ENCODE data around the gene SMG6. TPM values are rescaled to one million over a fixed set of nuclear protein-coding genes. Genes with fewer than 3 reads are reported as not detected.
A peak's percentile ranks its signal among the peaks of the same experiment; 100 is the strongest.

The SMG6 gene
- total RNA-seq, 4 donors from 2014 or later, result 13.3 to 74.9 (median 41.6) TPM

DNA sequence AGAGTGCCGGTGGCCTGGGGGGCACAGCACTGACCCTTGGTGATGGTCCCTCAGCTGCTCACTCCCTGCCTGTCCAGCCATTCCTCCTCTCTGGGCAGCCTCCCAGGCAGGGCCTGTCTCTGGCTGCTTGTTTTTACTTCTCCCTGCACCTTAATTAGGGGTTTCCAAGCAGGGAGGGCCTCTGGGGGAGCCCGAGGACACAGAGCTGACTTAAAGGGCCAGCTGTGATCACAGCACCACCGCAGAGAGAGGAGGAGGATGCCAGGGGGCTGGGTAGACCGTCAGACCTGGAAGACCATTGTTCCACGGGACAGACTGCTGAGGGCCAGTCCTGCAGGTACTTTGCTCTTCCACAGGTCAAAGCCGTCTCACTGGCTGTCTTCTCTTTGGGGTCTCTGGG is 274.8 kb downstream of the SMG6 start:
- intact Hi-C loops (cut with DNase I; ENCODE audit: low total_unique reads), result no loop called here
- Histone ChIP-seq H3K4me3 (no peak overlapping the region), H3K4me1 (peaks cover 0 to 29% of the 10 kb centered on the region in 2 donors), H3K9me3 (no peaks in the 10 kb centered on the region), H3K27ac (no peak overlapping the region), H3K27me3 (no peaks in the 10 kb centered on the region), H3K36me3 (no peaks in the 10 kb centered on the region)
- DNase-seq, result no peak
- TF ChIP-seq, protein P1, sequence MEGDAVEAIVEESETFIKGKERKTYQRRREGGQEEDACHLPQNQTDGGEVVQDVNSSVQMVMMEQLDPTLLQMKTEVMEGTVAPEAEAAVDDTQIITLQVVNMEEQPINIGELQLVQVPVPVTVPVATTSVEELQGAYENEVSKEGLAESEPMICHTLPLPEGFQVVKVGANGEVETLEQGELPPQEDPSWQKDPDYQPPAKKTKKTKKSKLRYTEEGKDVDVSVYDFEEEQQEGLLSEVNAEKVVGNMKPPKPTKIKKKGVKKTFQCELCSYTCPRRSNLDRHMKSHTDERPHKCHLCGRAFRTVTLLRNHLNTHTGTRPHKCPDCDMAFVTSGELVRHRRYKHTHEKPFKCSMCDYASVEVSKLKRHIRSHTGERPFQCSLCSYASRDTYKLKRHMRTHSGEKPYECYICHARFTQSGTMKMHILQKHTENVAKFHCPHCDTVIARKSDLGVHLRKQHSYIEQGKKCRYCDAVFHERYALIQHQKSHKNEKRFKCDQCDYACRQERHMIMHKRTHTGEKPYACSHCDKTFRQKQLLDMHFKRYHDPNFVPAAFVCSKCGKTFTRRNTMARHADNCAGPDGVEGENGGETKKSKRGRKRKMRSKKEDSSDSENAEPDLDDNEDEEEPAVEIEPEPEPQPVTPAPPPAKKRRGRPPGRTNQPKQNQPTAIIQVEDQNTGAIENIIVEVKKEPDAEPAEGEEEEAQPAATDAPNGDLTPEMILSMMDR (IDR thresholded peaks at IDR 0.05), result no peak
- no peak for TF ChIP-seq POLR2A (IDR thresholded peaks at IDR 0.05)

DNA sequence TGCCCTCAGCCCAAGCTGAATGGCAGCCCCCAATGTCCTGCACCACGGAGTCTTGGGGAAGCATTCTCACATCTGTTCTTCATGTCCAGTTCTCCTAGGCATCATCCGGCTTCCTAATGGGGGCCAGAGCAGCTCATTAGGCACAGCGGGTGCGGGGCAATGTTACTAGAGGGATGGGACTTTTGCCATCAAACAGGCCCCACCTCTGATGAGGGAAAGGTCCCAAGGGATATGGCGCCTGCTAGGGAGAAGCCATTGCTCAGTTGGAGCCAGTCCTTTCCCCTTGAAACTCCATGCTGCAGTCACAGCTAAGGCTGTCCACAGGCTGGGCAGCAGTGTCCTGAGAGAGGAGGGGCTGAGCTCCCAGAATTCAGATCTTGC is 275.4 kb downstream of the SMG6 start:
- H3K27ac ChIP-seq, result no peak overlapping the region
- H3K4me1 ChIP-seq, result peaks cover 0 to 31% of the 10 kb centered on the region in 2 donors
- H3K9me3 ChIP-seq, result no peaks in the 10 kb centered on the region
- intact Hi-C loops (cut with DNase I; ENCODE audit: low total_unique reads), result no loop called here
- no peak overlapping the region for H3K4me3 ChIP-seq
- no peaks in the 10 kb centered on the region for H3K27me3 ChIP-seq
- DNase-seq, result no peak
- TF ChIP-seq POLR2A (IDR thresholded peaks at IDR 0.05), result no peak
- TF ChIP-seq, protein P1 (IDR thresholded peaks at IDR 0.05), result no peak
- no peaks in the 10 kb centered on the region for H3K36me3 ChIP-seq

DNA sequence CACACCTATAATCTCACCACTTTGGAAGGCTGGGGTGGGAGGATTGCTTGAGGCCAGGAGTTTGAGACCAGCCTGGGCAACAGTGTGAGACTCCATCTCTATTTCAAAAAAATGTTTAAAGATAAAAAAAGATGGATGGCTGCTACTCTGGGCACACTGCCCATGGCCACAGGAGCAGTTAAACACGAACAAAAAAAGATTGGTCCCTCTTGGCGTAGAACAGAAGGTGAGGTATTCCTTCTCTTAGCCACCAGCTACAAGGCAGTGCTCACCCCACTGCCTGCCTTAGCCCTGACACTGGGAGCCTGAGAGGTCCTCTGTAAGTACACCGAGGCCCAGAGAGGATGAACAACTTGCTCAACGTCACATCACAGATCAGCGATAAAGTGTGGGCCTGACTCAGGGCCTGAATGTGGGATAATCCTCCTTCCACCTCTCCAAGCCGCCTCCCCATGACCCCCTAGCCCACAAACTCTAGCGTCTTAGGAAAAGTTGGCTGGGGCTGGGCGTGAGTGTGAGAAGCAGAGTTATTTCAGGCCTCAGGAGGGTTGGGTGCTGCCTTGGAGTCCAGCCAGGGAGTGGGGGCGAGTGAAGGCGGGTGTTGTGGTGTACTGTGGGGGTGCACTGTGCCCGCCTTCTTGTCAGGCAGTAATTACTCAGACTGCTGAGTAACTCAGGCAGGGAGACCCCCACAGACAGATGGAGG is 275.9 kb downstream of the SMG6 start:
- intact Hi-C loops (cut with DNase I; ENCODE audit: low total_unique reads), result no loop called here
- no peak overlapping the region for H3K27ac ChIP-seq
- no peak for DNase-seq
- H3K4me3 ChIP-seq, result no peak overlapping the region
- TF ChIP-seq POLR2A (IDR thresholded peaks at IDR 0.05), result no peak
- TF ChIP-seq, protein P1 (IDR thresholded peaks at IDR 0.05), result no peak
- no peaks in the 10 kb centered on the region for H3K9me3 ChIP-seq
- H3K36me3 ChIP-seq, result no peaks in the 10 kb centered on the region
- peaks cover 0 to 31% of the 10 kb centered on the region in 2 donors for H3K4me1 ChIP-seq
- no peaks in the 10 kb centered on the region for H3K27me3 ChIP-seq

DNA sequence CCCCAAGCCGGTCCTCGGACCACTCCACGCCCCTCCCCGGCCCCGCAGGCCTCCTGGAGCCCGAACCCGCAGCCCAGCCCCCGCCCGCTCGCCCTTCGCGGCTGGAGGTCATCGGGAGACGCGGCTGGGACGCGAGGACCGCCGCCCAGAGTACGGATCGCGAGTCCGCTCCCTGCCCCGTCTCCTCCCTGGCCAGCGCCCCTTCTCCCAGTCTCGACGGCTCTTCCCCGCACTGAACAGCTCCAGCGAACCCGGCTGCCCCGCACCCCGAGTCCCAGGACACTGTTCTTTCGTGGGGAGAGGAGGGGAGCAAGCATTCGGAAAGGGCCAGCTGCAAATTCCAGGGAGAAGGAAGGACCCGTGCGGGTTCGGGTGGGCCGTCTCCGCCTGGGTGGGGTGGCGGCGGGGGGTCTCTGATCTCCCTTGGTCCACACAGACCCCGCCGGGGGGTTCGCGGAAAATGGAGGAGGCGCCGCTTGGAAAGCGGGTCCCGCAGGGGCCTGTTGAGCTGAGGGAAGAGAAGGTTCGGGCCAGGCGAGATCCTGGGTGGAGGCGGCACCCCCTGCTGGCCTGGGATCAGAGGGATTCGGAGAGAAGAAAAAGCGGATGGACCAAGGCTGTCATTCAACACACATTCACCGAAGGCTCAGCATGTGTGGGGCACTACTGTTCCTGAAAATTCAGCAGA is 277.8 kb downstream of the SMG6 start:
- Histone ChIP-seq H3K27me3 (no peaks in the 10 kb centered on the region), H3K4me1 (peaks cover 0 to 18% of the 10 kb centered on the region in 2 donors), H3K36me3 (no peaks in the 10 kb centered on the region), H3K27ac (peak overlapping the region in 1 of 2 donors; percentile 14), H3K4me3 (peak overlapping the region; percentile 38 to 44), H3K9me3 (no peaks in the 10 kb centered on the region)
- intact Hi-C loops (cut with DNase I; ENCODE audit: low total_unique reads), result no loop called here
- TF ChIP-seq, protein P1 (IDR thresholded peaks at IDR 0.05), result peak; percentile 68 to 77 (median 72)
- no peak for TF ChIP-seq POLR2A (IDR thresholded peaks at IDR 0.05)
- DNase-seq, result peak; percentile 65 to 67

DNA sequence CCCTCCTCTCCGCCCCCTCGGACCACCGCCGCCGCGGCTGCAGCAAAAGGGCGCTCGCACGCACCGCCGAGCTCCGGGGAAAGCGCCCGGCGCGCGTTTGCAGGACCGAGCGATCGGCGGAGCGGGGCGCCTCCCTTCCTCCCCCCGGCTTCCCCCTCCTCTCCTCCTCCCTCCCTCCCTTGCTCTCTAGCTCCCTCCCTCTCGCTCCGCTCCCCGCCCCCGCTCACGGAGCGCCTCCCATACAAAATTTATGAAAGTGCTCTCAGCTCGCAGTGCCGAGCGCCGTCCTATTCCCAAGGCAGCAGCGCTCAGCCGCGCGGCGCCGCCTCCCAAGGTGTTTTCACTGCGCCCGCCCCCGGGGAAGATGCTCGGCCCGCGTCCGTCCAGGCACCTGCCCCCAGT is 278.4 kb downstream of the SMG6 start, which contains the start of gene RTN4RL1:
Gene RTN4RL1, minus strand, starts transcription at position 115 of the 402 bp plus-strand sequence. CDS start 469 bp downstream, outside the sequence.
- H3K27me3 ChIP-seq, result no peaks in the 10 kb centered on the region
- peak; percentile 61 to 65 for DNase-seq

More for the DNA sequence above, 278.4 kb downstream of the SMG6 start, which contains the start of gene RTN4RL1:
- peak within 1 kb of the TSS; percentile 38 to 44 for H3K4me3 ChIP-seq
- H3K9me3 ChIP-seq, result no peaks in the 10 kb centered on the region
- no peaks in the 10 kb centered on the region for H3K36me3 ChIP-seq
- TF ChIP-seq POLR2A (IDR thresholded peaks at IDR 0.05), result no peak
- TF ChIP-seq, protein P1 (IDR thresholded peaks at IDR 0.05), result no peak
- peak within 1 kb of the TSS in 1 of 2 donors; percentile 14 for H3K27ac ChIP-seq
- peaks cover 0 to 17% of the 10 kb centered on the region in 2 donors for H3K4me1 ChIP-seq
- intact Hi-C loops (cut with DNase I; ENCODE audit: low total_unique reads), result no loop called here

All from uterus (tissue), 4 donors.